KMS-11 (cell line): ENCODE data around the gene ODAD4.

ENCODE experiments used
- H2AFZ ChIP-seq: fragments of 200-600 bp; sonication (generic); 2 replicates; pipeline ENCODE4 v1.6.1; 2016; ENCODE audit warnings: antibody characterized with exemption, mixed run types, low read depth
- H3K27ac ChIP-seq: fragments of 200-600 bp; sonication (generic); 2 replicates; pipeline ENCODE4 v1.6.1; 2016; ENCODE audit warnings: mild to moderate bottlenecking, mixed run types
- H3K27me3 ChIP-seq: fragments of 200-600 bp; sonication (generic); 2 replicates; pipeline ENCODE4 v1.6.1; 2017; ENCODE audit warnings: mild to moderate bottlenecking, low read depth, mixed run types, moderate library complexity; ENCODE audit not compliant: insufficient read depth
- H3K36me3 ChIP-seq: fragments of 200-600 bp; sonication (generic); 2 replicates; pipeline ENCODE4 v1.6.1; 2017; ENCODE audit warnings: mild to moderate bottlenecking, mixed run types; ENCODE audit not compliant: insufficient read depth
- H3K4me1 ChIP-seq: fragments of 200-600 bp; sonication (generic); 2 replicates; pipeline ENCODE4 v1.6.1; 2016; ENCODE audit warnings: mild to moderate bottlenecking, low read depth, mixed run types; ENCODE audit not compliant: poor library complexity, severe bottlenecking
- H3K4me2 ChIP-seq: fragments of 200-600 bp; sonication (generic); 2 replicates; pipeline ENCODE4 v1.7.0; 2016; ENCODE audit warnings: mild to moderate bottlenecking, mixed run types
- H3K4me3 ChIP-seq: fragments of 200-600 bp; sonication (generic); IDR thresholded peaks from 2 replicates; pipeline ENCODE4 v1.6.1; 2017; ENCODE audit warnings: low read depth, low read length, mixed read lengths; ENCODE audit not compliant: insufficient read depth
- H3K79me2 ChIP-seq: fragments of 200-600 bp; sonication (generic); 2 replicates; pipeline ENCODE4 v1.6.1; 2016; ENCODE audit warnings: low read depth, mixed run types; ENCODE audit not compliant: insufficient read depth
- H3K9ac ChIP-seq: fragments of 200-600 bp; sonication (generic); 2 replicates; pipeline ENCODE4 v1.6.1; 2016; ENCODE audit warnings: mild to moderate bottlenecking, mixed run types
- H4K20me1 ChIP-seq: fragments of 200-600 bp; sonication (generic); 2 replicates; pipeline ENCODE4 v1.6.1; 2016; ENCODE audit warnings: mild to moderate bottlenecking, mixed run types; ENCODE audit not compliant: insufficient read depth
- TF ChIP-seq, protein P1 (sequence below): fragments of 200-600 bp; sonication (generic); conservative IDR thresholded peaks from 2 replicates; pipeline ENCODE4 v1.6.1; 2017; ENCODE audit warnings: low read depth, mild to moderate bottlenecking, antibody characterized with exemption, low read length, moderate library complexity, mixed read lengths

Gene ODAD4

DNA sequence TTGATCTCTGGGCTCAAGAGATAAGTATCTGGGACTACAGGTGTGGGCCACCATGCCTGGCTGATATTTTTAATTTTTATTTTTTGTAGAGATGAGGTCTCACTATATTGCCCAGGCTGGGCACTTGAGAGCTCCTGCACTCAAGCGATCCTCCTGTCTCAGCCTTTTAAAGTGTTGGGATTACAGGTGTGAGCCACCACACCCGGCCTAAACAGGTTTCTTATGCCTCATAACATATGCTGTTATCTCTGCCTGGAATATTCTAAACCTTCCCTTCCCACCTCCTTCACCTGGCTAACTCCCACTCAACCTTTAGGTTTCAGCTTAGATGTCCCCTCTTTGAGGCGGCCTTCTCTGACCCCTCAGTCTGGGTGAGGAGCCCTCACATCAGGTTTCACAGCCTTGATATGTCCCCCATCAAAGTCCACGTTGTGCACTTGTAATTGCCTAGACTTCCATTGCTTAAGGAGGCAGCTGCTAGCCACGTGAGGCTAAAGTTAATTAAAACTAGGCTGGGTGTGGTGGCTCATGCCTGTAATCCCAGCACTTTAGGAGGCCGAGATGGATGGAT lies 27.5 kb downstream of the ODAD4 start:
- Histone ChIP-seq H3K4me1 (peaks cover 19% of the 10 kb centered on the region), H3K36me3 (no peaks in the 10 kb centered on the region), H3K27me3 (no peaks in the 10 kb centered on the region), H4K20me1 (no peaks in the 10 kb centered on the region), H2AFZ (no peak overlapping the region), H3K4me3 (no peak overlapping the region), H3K9ac (no peak overlapping the region), H3K79me2 (no peaks in the 10 kb centered on the region), H3K4me2 (no peak overlapping the region), H3K27ac (no peak overlapping the region)
- TF ChIP-seq, protein P1, sequence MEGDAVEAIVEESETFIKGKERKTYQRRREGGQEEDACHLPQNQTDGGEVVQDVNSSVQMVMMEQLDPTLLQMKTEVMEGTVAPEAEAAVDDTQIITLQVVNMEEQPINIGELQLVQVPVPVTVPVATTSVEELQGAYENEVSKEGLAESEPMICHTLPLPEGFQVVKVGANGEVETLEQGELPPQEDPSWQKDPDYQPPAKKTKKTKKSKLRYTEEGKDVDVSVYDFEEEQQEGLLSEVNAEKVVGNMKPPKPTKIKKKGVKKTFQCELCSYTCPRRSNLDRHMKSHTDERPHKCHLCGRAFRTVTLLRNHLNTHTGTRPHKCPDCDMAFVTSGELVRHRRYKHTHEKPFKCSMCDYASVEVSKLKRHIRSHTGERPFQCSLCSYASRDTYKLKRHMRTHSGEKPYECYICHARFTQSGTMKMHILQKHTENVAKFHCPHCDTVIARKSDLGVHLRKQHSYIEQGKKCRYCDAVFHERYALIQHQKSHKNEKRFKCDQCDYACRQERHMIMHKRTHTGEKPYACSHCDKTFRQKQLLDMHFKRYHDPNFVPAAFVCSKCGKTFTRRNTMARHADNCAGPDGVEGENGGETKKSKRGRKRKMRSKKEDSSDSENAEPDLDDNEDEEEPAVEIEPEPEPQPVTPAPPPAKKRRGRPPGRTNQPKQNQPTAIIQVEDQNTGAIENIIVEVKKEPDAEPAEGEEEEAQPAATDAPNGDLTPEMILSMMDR = no peak

DNA sequence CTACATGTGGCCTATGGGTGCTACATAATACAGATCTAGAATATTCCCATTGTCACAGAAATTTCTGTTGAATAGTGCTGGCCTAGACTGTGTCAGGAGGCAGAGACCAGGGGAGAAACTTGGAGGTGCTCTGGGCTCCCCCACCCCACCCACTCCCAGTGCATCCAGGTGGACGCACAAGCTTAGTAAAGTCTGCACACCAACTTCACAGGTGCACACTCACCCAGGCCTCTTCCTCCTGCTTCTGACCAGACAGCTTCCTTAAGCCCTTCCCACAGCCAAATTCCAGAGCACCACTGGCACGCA lies 28.6 kb downstream of the ODAD4 start:
- Histone ChIP-seq H3K27ac (no peak overlapping the region), H3K4me2 (no peak overlapping the region), H3K27me3 (no peaks in the 10 kb centered on the region), H3K79me2 (no peaks in the 10 kb centered on the region), H3K4me1 (peaks cover 24% of the 10 kb centered on the region), H2AFZ (no peak overlapping the region), H3K36me3 (no peaks in the 10 kb centered on the region), H3K4me3 (no peak overlapping the region), H4K20me1 (no peaks in the 10 kb centered on the region), H3K9ac (no peak overlapping the region)
- TF ChIP-seq, protein P1 = no peak

DNA sequence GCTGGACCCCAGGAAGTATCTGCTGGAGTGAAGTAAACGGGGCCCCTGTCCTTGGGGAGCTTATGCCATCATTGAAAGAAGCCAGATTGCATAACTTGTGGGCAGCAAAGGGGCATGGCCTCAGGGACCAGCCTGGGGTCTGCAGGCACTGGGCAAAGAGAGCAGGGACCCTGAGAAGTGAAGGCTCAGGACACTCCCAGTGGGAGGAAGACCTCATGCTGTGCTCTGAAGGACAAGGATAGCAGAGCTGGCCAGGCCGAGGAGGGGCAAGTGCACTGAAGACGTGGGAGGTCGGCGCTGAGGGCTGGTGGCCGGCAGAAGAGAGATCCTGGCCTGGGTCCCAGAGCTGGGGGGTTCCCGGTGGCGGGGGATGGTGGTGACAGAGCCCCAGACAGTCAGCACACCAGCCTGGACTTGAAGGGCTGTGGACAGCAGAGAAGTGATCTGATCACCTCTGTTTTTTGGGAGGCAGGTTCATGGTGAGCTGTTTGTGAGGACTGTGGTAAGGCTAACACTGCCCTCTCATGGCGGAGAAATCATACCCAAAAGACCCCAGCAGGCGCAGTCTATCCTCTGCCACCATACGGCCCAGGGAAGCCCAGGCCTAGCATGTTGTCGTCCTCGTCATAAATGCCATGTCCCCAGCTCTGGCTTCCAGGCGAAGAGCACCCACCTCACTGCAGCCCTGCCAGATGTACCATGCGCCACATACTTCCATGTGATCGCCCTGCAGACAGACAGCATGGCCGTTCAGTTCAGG lies 29.1 kb downstream of the ODAD4 start:
- H3K36me3 ChIP-seq = no peaks in the 10 kb centered on the region
- no peak overlapping the region for H3K4me2 ChIP-seq
- no peak overlapping the region for H3K9ac ChIP-seq
- peaks cover 24% of the 10 kb centered on the region for H3K4me1 ChIP-seq
- no peaks in the 10 kb centered on the region for H3K27me3 ChIP-seq
- no peak overlapping the region for H3K4me3 ChIP-seq
- TF ChIP-seq, protein P1 = no peak
- no peak overlapping the region for H2AFZ ChIP-seq
- no peaks in the 10 kb centered on the region for H3K79me2 ChIP-seq
- H3K27ac ChIP-seq = no peak overlapping the region
- H4K20me1 ChIP-seq = no peaks in the 10 kb centered on the region

DNA sequence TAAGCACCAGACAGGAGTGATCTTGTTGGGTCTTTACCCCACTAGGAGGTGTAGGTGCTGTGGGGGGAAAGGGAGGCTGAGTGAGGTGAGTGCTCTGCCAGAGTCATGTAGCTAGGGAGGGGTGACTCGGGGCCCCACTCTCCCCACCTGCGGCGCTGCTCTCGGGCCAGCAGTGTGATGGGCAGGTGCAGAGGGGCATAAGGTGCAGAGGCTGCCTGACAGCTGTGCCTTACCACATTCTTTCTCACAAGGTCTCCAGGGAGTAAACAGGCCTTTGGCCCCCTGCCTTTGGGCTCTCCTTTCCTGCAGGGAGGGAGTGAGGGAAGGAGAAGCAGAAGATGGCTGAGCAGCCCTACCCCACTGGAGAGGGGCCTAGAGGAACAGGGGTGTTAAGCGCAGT lies 31.7 kb downstream of the ODAD4 start:
- no peak overlapping the region for H3K9ac ChIP-seq
- no peaks in the 10 kb centered on the region for H4K20me1 ChIP-seq
- H3K27me3 ChIP-seq = no peaks in the 10 kb centered on the region
- peak overlapping the region; percentile 2; the same call in 1 of the 2 replicates for H3K4me2 ChIP-seq
- H3K36me3 ChIP-seq = no peaks in the 10 kb centered on the region
- H3K4me1 ChIP-seq = peaks cover 32% of the 10 kb centered on the region
- TF ChIP-seq, protein P1 = no peak
- peaks cover 3% of the 10 kb centered on the region for H3K79me2 ChIP-seq
- no peak overlapping the region for H3K4me3 ChIP-seq
- no peak overlapping the region for H2AFZ ChIP-seq
- no peak overlapping the region for H3K27ac ChIP-seq
